Measurements from ENCODE around the gene SNX20. TPM values are rescaled to one million over a fixed set of nuclear protein-coding genes. Genes with fewer than 3 reads are reported as not detected.

The SNX20 gene
- total and polyA plus RNA-seq, 9 donors, result 0.38 to 2.7 (median 0.82) TPM

- DNase-seq, result no peak
- Histone ChIP-seq H3K36me3 (no peaks in the 10 kb centered on the region), H3K9me3 (no peaks in the 10 kb centered on the region), H3K27ac (no peak overlapping the region), H3K4me3 (no peak overlapping the region), H3K27me3 (no peaks in the 10 kb centered on the region), H3K4me1 (ENCODE audit: insufficient read depth) (no peaks in the 10 kb centered on the region)
- intact Hi-C loops (cut with DNase I), result loop anchor here in 2 of 4 donors (5.0 to 10.0 kb wide), 3 partner anchors 87 to 269 kb away; partner anchors contain the start of genes BRD7 (in 1 of the 2) and NKD1 (in 1 of the 2)
- WGBS, 3 donors, result 91 to 94% (median 92%) methylated on average over 7 of the region's 7 CpGs
- TF ChIP-seq POLR2A (IDR thresholded peaks at IDR 0.05) (no peak), CTCF (IDR thresholded peaks at IDR 0.05) (no peak), EP300 (IDR thresholded peaks at IDR 0.05) (no peak)
These were observed 47.0 kb downstream of the SNX20 start for GRCh38 chr16:50634090-50634489.

- Histone ChIP-seq H3K27ac (no peak overlapping the region), H3K4me3 (no peak overlapping the region), H3K36me3 (no peaks in the 10 kb centered on the region), H3K4me1 (ENCODE audit: insufficient read depth) (no peaks in the 10 kb centered on the region), H3K9me3 (no peaks in the 10 kb centered on the region), H3K27me3 (no peaks in the 10 kb centered on the region)
- no peak for TF ChIP-seq EP300 (IDR thresholded peaks at IDR 0.05)
- no peak for TF ChIP-seq CTCF (IDR thresholded peaks at IDR 0.05)
- no peak for TF ChIP-seq POLR2A (IDR thresholded peaks at IDR 0.05)
- intact Hi-C loops (cut with DNase I), result loop anchor here in 2 of 4 donors (5.0 to 10.0 kb wide), 3 partner anchors 86 to 268 kb away; partner anchors contain the start of genes BRD7 (in 1 of the 2) and NKD1 (in 1 of the 2)
- DNase-seq, result no peak
- 90 to 92% (median 91%) methylated on average over 27 to 30 of the region's 30 CpGs for WGBS, 3 donors
These were observed 47.9 kb downstream of the SNX20 start for GRCh38 chr16:50632927-50633800.

- Histone ChIP-seq H3K4me3 (no peak overlapping the region), H3K36me3 (no peaks in the 10 kb centered on the region), H3K4me1 (ENCODE audit: insufficient read depth) (peaks cover 2% of the 10 kb centered on the region), H3K27ac (no peak overlapping the region), H3K9me3 (no peaks in the 10 kb centered on the region), H3K27me3 (no peaks in the 10 kb centered on the region)
- 93 to 95% (median 94%) methylated on average over 22 of the region's 22 CpGs for WGBS, 3 donors
- DNase-seq, result no peak
- intact Hi-C loops (cut with DNase I), result loop anchor here in 2 of 4 donors (5.0 to 10.0 kb wide), 3 partner anchors 85 to 267 kb away; partner anchors contain the start of genes BRD7 (in 1 of the 2) and NKD1 (in 1 of the 2)
- TF ChIP-seq POLR2A (IDR thresholded peaks at IDR 0.05), result no peak
- TF ChIP-seq EP300 (IDR thresholded peaks at IDR 0.05), result no peak
- TF ChIP-seq CTCF (IDR thresholded peaks at IDR 0.05), result no peak
These were observed 49.0 kb downstream of the SNX20 start for GRCh38 chr16:50631985-50632576.

GRCh38 chr16:50631249-50631984 is 49.7 kb downstream of the SNX20 start:
- H3K27me3 ChIP-seq, result no peaks in the 10 kb centered on the region
- H3K9me3 ChIP-seq, result no peaks in the 10 kb centered on the region
- intact Hi-C loops (cut with DNase I), result loop anchor here in 2 of 4 donors (5.0 to 10.0 kb wide), 3 partner anchors 84 to 267 kb away; partner anchors contain the start of genes BRD7 (in 1 of the 2) and NKD1 (in 1 of the 2)
- TF ChIP-seq EP300 (IDR thresholded peaks at IDR 0.05), result no peak
- TF ChIP-seq CTCF (IDR thresholded peaks at IDR 0.05), result no peak
- no peak for TF ChIP-seq POLR2A (IDR thresholded peaks at IDR 0.05)
- no peak for DNase-seq
- no peak overlapping the region for H3K27ac ChIP-seq
- H3K4me1 ChIP-seq (ENCODE audit: insufficient read depth), result peaks cover 2% of the 10 kb centered on the region
- WGBS, 3 donors, result 71 to 85% (median 81%) methylated on average over 8 of the region's 8 CpGs
- no peak overlapping the region for H3K4me3 ChIP-seq
- H3K36me3 ChIP-seq, result no peaks in the 10 kb centered on the region

Data from ovary (tissue), 9 donors.